ENCODE results near the gene P2RY10. TPM values are rescaled to one million over a fixed set of nuclear protein-coding genes. Genes with fewer than 3 reads are reported as not detected.

P2RY10 gene
- total and polyA plus RNA-seq, 2 donors (not counting 3 experiments of a cell fraction or from before 2014, with no cell fraction given) = not detected

GRCh38 chrX:78958419-78959116, 13.4 kb downstream of the P2RY10 start:
- dilution Hi-C loops (cut with MboI; ENCODE audit: extremely low pct_ligation_motif_present, low sequenced_read_pairs) (no loop called here), intact Hi-C loops (cut with micrococcal nuclease) (no loop called here)
- Histone ChIP-seq H2AFZ (ENCODE audit: low read depth, low read length) (no peak overlapping the region), H3K36me3 (ENCODE audit: control insufficient read depth in 2 of 2, extremely low read depth in 1 of 2, insufficient read depth in 2 of 2, low read length in 2 of 2) (no peaks in the 10 kb centered on the region), H3K79me2 (ENCODE audit: control insufficient read depth, insufficient read depth, low read length) (no peaks in the 10 kb centered on the region), H3K4me1 (ENCODE audit: control insufficient read depth, extremely low read depth, insufficient read depth, low read length) (no peaks in the 10 kb centered on the region), H3K9ac (replicated peaks; ENCODE audit: extremely low read depth, insufficient read depth, low read length) (no peak overlapping the region), H3K9me3 (replicated peaks; ENCODE audit: control insufficient read depth, insufficient read depth, low read length) (no peaks in the 10 kb centered on the region), H3K27ac (ENCODE audit: insufficient read depth, low read depth, low read length) (no peak overlapping the region), H3K27me3 (ENCODE audit: control insufficient read depth in 2 of 2, insufficient read depth in 2 of 2, low read length in 2 of 2) (no peaks in the 10 kb centered on the region), H4K20me1 (replicated peaks; ENCODE audit: control insufficient read depth, extremely low read depth, insufficient read depth, low read length) (no peaks in the 10 kb centered on the region), H3K9me1 (replicated peaks; ENCODE audit: control insufficient read depth, extremely low read depth, insufficient read depth, low read length) (no peaks in the 10 kb centered on the region), H3K4me2 (ENCODE audit: insufficient read depth, low read length) (no peak overlapping the region), H3K4me3 (replicated peaks in 1 of 3; ENCODE audit: insufficient read depth in 1 of 3, low read depth in 1 of 3, low read length in 3 of 3) (no peak overlapping the region)
- POLR2A ChIA-PET = no interaction called here
- FAIRE-seq (no peak), DNase-seq (ENCODE audit: low read depth, low spot score) (no peak)
- TF ChIP-seq POLR2A (IDR thresholded peaks at IDR 0.05; ENCODE audit: low read depth, low read length) (no peak), POLR2AphosphoS5 (IDR thresholded peaks at IDR 0.05; ENCODE audit: insufficient read depth, low read depth, low read length) (no peak), EZH2 (IDR thresholded peaks at IDR 0.05; ENCODE audit: borderline replicate concordance, low read depth, low read length, severe bottlenecking) (no peak), JUN (IDR thresholded peaks at IDR 0.05; ENCODE audit: borderline replicate concordance, insufficient read depth, insufficient read length, low read depth) (no peak), CTCF (IDR thresholded peaks at IDR 0.05; ENCODE audit: extremely low read depth in 1 of 2, insufficient read depth in 1 of 2, low read depth in 1 of 2, low read length in 2 of 2) (no peak), MAX (IDR thresholded peaks at IDR 0.05; ENCODE audit: insufficient read depth, insufficient read length) (no peak), MYC (IDR thresholded peaks at IDR 0.05; ENCODE audit: low read depth, low read length) (no peak), FOS (IDR thresholded peaks at IDR 0.05; ENCODE audit: borderline replicate concordance, insufficient read depth, low read length) (no peak), GATA2 (IDR thresholded peaks at IDR 0.05; ENCODE audit: insufficient read depth, insufficient read length, low read depth, low read length) (no peak)
- CTCF ChIA-PET = no interaction called here
- BruUV-seq (replicated peaks) = no TSS peak

All from endothelial cell of umbilical vein (primary cell).